DND-41 (cell line): ENCODE data around the gene LMO7.

ENCODE experiments used
- EZH2 ChIP-seq: IDR thresholded peaks from 3 replicates; pipeline ENCODE4 v1.6.1; 2012; ENCODE audit warnings: borderline replicate concordance, low read depth, mild to moderate bottlenecking, moderate library complexity, low read length, inconsistent platforms; ENCODE audit not compliant: severe bottlenecking
- TF ChIP-seq, protein P1 (sequence below): IDR thresholded peaks from 2 replicates; pipeline ENCODE4 v1.5.1; 2012; ENCODE audit warnings: borderline replicate concordance, low read length, moderate library complexity, mild to moderate bottlenecking; ENCODE audit not compliant: poor library complexity, severe bottlenecking; ENCODE audit errors: extremely low read depth

DNA sequence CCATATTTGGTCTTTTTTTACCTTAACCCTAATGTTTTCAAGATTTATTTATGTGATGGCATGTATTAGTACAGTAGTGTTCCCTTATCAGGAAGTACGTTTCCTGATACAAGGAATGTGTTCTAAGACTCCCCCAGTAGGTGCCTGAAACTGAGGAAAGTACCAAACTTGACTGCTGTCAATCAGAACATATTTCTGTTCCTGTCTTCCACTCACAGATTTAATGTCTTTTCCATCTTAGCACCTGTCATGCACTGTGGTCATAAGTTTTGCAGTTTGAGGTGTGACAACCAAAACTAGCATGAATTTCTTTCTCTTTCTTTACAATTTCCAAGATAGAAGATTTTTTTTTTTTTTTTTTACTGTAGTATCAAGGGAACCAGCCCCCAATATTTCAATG is 62.9 kb downstream of the LMO7 start:
- TF ChIP-seq EZH2 = no peak
- TF ChIP-seq, protein P1, sequence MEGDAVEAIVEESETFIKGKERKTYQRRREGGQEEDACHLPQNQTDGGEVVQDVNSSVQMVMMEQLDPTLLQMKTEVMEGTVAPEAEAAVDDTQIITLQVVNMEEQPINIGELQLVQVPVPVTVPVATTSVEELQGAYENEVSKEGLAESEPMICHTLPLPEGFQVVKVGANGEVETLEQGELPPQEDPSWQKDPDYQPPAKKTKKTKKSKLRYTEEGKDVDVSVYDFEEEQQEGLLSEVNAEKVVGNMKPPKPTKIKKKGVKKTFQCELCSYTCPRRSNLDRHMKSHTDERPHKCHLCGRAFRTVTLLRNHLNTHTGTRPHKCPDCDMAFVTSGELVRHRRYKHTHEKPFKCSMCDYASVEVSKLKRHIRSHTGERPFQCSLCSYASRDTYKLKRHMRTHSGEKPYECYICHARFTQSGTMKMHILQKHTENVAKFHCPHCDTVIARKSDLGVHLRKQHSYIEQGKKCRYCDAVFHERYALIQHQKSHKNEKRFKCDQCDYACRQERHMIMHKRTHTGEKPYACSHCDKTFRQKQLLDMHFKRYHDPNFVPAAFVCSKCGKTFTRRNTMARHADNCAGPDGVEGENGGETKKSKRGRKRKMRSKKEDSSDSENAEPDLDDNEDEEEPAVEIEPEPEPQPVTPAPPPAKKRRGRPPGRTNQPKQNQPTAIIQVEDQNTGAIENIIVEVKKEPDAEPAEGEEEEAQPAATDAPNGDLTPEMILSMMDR = no peak
